ENCODE results near the gene DAP. TPM values are rescaled to one million over a fixed set of nuclear protein-coding genes. Genes with fewer than 3 reads are reported as not detected.

DAP gene
- total and polyA plus RNA-seq, 8 donors = 9.3 to 184 (median 91.0) TPM

GRCh38 chr5:10768328-10768899 is 7.4 kb upstream of the DAP start:
- H3K36me3 ChIP-seq = no peaks in the 10 kb centered on the region
- no peak for DNase-seq
- H3K27me3 ChIP-seq = no peaks in the 10 kb centered on the region
- no peak overlapping the region for H3K4me3 ChIP-seq
- H3K27ac ChIP-seq = no peak overlapping the region
- no peaks in the 10 kb centered on the region for H3K9me3 ChIP-seq
- intact Hi-C loops (cut with DNase I; ENCODE audit: low total_unique reads) = no loop called here
- TF ChIP-seq, protein P1, sequence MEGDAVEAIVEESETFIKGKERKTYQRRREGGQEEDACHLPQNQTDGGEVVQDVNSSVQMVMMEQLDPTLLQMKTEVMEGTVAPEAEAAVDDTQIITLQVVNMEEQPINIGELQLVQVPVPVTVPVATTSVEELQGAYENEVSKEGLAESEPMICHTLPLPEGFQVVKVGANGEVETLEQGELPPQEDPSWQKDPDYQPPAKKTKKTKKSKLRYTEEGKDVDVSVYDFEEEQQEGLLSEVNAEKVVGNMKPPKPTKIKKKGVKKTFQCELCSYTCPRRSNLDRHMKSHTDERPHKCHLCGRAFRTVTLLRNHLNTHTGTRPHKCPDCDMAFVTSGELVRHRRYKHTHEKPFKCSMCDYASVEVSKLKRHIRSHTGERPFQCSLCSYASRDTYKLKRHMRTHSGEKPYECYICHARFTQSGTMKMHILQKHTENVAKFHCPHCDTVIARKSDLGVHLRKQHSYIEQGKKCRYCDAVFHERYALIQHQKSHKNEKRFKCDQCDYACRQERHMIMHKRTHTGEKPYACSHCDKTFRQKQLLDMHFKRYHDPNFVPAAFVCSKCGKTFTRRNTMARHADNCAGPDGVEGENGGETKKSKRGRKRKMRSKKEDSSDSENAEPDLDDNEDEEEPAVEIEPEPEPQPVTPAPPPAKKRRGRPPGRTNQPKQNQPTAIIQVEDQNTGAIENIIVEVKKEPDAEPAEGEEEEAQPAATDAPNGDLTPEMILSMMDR (IDR thresholded peaks at IDR 0.05) = no peak
- no peak for TF ChIP-seq EP300 (IDR thresholded peaks at IDR 0.05)
- no peak for TF ChIP-seq POLR2A (IDR thresholded peaks at IDR 0.05)
- peaks cover 0 to 2% (median 0%) of the 10 kb centered on the region in 4 donors for H3K4me1 ChIP-seq
- WGBS, 5 donors = 56 to 77% (median 73%) methylated on average over 3 of the region's 3 CpGs

GRCh38 chr5:10762776-10763500 is 1.9 kb upstream of the DAP start:
- TF ChIP-seq POLR2AphosphoS5 (IDR thresholded peaks at IDR 0.05) (no peak), EP300 (IDR thresholded peaks at IDR 0.05) (no peak)
- TF ChIP-seq, protein P1 (IDR thresholded peaks at IDR 0.05) = no peak
- no peaks in the 10 kb centered on the region for H3K9me3 ChIP-seq
- no peaks in the 10 kb centered on the region for H3K27me3 ChIP-seq
- no peak overlapping the region for H3K4me3 ChIP-seq
- H3K36me3 ChIP-seq = no peaks in the 10 kb centered on the region
- 52 to 70% (median 62%) methylated on average over 10 of the region's 10 CpGs for WGBS, 5 donors
- H3K27ac ChIP-seq = peak overlapping the region; percentile 90 to 100 (median 97)
- DNase-seq = no peak
- intact Hi-C loops (cut with DNase I; ENCODE audit: low total_unique reads) = no loop called here
- peaks cover 31 to 47% (median 38%) of the 10 kb centered on the region in 4 donors for H3K4me1 ChIP-seq

- Histone ChIP-seq H3K27me3 (no peaks in the 10 kb centered on the region), H3K4me3 (peak overlapping the region; percentile 64 to 87 (median 82)), H3K9me3 (no peaks in the 10 kb centered on the region), H3K27ac (peak overlapping the region; percentile 90 to 100 (median 97)), H3K4me1 (peaks cover 34 to 54% (median 45%) of the 10 kb centered on the region in 4 donors), H3K36me3 (no peaks in the 10 kb centered on the region)
- DNase-seq = peak; percentile 43 to 78
- TF ChIP-seq EP300 (IDR thresholded peaks at IDR 0.05) = no peak
- TF ChIP-seq POLR2AphosphoS5 (IDR thresholded peaks at IDR 0.05) = peak in 2 of 3 donors; percentile 2 to 47
- intact Hi-C loops (cut with DNase I; ENCODE audit: low total_unique reads) = no loop called here
- WGBS, 5 donors = 44 to 57% (median 46%) methylated on average over 17 of the region's 17 CpGs
Observed at GRCh38 chr5:10761933-10762775, 1.1 kb upstream of the DAP start.

DNA sequence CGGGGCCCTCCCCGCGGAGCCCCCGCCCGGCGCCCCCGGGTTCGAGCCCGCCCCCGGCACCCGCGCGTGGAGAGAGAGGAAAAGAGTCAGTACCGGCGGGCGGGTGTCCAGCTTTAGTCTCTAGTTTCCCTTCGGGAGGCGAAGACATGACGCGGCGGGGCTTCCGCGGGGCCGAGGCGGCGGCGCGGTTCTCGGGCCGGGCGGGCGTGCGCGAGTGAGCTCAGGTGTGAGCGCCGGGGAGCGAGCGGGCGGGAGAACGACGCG is 181 bp downstream of the DAP start:
- TF ChIP-seq, protein P1 (IDR thresholded peaks at IDR 0.05) = no peak
- TF ChIP-seq EP300 (IDR thresholded peaks at IDR 0.05) (no peak), POLR2AphosphoS5 (IDR thresholded peaks at IDR 0.05) (no peak), POLR2A (IDR thresholded peaks at IDR 0.05) (no peak)
- intact Hi-C loops (cut with DNase I; ENCODE audit: low total_unique reads) = no loop called here
- Histone ChIP-seq H3K4me3 (peak overlapping the region; percentile 64 to 87 (median 82)), H3K27ac (peak overlapping the region; percentile 93 to 100 (median 99)), H3K27me3 (no peaks in the 10 kb centered on the region), H3K9me3 (no peaks in the 10 kb centered on the region), H3K36me3 (no peaks in the 10 kb centered on the region), H3K4me1 (peaks cover 43 to 67% (median 51%) of the 10 kb centered on the region in 4 donors)
- DNase-seq = no peak
- WGBS, 5 donors = 0% methylated on average over 9 to 42 of the region's 42 CpGs; no CpG with 5 or more reads in 1 of the 5 donors
